ENCODE data around the gene EFCAB11.

The EFCAB11 gene

DNA sequence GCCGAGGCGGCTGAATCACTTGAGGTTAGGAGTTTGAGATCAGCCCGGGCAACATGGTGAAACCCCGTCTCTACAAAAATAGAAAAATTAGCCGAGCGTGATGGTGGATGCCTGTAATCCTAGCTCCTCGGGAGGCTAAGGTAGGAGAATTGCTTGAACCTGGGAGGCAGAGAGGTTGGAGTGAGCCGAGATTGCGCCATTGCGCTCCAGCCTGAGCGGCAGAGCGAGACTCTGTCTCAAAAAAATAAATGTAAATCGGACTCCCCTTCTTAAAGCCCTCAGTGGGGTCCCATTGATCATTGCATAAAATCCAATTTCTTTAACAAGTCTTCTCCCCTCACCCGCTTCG is 2.1 kb upstream of the EFCAB11 start:
- DNase-seq: no peak

- peak; percentile 97 for DNase-seq
Observed at GRCh38 chr14:89955745-89956660, 1.5 kb upstream of the EFCAB11 start, which contains the start of gene TDP1. TDP1 (plus strand) TSS chr14:89955927; CDS start chr14:89963115, 7,188 bp downstream.

GRCh38 chr14:89955022-89955744 is 653 bp upstream of the EFCAB11 start:
- no peak for DNase-seq

GRCh38 chr14:89953602-89954001 is 928 bp downstream of the EFCAB11 start:
- DNase-seq: no peak

- DNase-seq: no peak
Observed at GRCh38 chr14:89952576-89952975, 2.0 kb downstream of the EFCAB11 start.

DNA sequence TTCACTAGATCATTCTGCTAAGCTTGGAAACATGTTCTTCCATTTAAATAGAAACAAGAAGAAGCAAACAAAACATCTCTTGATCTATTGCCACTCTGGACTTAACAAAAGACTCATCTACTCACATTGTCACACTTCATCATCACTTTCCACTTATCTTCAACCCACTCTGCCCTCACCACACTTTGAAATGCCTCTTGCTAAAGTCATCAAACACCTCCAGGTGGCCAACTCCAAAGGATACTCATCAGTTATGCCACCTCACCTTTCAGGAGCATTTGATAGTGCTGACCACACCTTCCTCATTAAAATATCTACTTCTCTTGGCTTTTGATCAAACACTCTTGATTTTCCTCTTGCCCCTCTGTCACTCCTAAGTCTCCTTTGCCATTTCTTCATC is 7.2 kb downstream of the EFCAB11 start:
- DNase-seq: no peak

GRCh38 chr14:89941830-89942377 is 12.6 kb downstream of the EFCAB11 start:
- DNase-seq: no peak

GRCh38 chr14:89936654-89937185 is 17.8 kb downstream of the EFCAB11 start:
- DNase-seq: no peak

DNA sequence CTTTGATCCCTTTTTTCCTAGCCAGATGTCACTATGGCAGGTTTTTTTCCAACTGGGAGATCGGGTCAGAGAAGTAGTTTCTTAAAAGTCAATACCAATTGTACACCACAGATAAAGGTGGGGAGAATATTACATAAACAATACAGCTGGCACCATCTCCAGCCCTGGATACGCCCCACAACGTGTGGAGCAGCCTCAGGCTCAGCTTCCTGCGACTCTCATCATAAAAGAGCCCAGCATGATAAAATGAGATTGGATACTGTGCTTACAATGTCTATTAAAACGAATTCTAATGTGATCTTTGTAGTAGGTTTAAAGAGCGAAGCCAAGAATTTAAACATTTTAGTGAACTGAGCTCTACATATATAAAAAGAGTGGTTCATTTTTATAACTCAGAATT is 21.5 kb downstream of the EFCAB11 start:
- no peak for DNase-seq

DNA sequence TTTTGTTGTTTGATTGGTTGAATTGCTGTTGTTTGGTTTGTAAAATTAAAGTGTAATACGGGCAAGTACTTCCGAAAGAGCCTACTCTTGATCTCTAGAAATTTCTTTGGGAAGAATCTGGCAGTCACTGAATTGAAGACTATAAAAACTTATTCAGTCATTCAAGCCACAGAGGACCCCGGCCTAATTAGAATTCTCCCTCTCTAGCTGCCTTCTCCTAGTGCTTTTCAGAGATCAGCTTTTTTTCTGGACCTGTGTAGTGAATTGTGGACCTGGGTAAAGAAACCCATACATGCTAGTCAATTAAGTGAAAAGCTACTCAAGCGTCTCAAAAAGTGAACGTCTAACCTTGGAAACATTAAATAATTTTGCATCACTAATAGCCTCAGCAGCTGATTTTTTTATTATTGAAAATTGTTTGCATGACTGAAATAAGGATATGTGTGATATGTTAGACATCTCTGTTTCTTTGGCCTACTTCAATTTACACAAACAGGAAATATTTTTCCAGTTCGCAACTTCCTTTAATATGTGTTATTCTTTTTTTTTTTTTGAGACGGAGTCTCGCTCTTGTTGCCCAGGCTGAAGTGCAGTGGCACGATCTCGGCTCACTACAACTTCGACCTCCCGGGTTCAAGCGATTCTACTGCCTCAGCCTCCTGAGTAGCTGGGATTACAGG is 27.2 kb downstream of the EFCAB11 start:
- no peak for DNase-seq

DNA sequence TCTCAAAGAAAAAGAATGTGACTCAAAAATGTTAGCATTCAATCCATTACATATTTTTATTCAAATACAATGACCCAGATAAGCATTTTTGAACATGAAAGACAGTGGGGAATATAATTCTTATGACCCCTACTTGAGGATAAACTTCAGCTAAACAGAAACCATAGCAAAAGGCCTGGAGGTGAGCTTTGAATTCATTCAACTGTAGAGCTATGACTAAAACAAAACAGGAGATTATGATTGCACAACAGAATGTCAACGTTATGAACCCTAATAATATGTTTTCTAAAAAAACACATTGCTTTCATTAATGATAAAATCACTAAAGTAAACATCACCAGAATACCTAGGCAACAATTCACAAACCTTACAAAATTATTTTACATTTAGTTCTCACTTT is 27.8 kb downstream of the EFCAB11 start:
- DNase-seq: no peak

DNA sequence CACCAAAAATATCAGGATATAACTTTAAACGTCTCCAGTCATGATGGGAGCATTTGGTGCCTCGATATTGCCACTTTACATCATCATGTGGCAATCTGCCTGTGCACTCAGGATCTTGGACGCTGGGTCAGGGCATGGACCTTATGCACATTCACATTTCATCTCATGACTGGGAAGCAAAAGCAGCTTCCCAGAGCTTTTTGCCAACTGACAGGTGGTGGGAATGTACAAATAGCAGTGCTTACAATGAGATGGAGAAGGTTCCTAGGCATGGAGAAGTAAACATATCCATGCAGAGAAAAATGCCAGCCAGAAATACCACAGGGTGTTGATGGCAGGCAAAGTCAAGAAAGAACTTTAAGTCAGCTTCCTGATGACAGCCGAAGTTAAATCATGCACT is 30.3 kb downstream of the EFCAB11 start:
- no peak for DNase-seq

DNA sequence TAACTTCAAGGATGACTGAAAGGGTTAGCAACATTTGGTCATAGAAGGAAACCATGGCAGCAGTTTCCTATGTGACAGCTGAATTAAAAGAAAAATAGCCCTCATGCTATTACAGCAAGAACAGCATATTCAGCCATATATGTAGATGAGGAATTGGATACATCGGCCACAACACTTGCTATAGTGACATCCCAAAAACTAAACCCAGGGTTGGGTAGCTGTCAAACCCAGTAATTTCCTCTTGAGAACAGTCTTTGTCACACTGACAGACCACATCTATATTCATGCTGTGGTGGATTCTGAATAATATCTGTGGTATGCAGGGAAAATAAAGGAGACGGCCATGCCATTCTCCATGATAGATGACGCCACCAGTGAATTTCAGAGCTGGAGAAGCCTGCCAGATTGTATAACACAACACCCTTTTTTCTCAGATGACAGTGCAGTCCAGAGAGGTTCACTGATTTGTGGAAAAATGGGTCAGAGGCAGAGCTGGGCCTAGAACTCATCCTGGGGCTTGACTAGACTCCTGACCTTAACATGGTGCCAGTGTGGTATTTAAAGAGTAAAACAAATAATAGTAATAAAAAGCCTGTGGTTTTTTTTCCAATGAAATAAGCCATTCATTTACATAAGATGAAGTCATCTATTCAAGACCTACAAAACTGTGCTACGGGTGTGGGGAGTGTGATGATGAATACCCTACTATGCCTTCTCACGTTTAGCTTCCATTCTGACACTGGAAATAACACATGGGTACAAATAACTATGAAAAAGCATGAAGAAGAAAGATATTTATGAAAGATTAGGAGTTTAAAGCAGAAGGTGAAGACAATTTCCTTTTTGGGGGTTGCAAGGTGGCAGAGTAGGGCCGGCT is 32.3 kb downstream of the EFCAB11 start:
- DNase-seq: no peak

DNA sequence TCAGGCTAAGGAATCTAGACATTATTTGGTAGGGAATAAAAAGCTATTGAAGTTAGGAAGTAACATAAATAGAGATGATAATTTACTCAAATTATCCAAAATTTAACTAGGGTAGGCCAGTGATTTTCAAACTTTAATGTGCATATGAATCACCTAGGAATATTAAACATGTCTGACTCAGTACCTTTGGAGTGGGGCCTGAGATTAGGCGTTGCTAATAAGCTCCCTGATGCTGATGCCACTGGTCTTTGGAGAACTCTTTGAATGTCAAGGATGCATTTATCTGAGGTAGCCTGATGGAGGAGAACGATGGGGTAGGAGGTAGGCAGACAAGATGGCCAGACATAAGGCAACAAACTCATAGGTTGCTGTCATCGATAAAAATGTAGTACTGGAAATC is 33.2 kb downstream of the EFCAB11 start:
- DNase-seq: no peak

- no peak for DNase-seq
Observed at GRCh38 chr14:89920056-89920455, 34.5 kb downstream of the EFCAB11 start.

DNA sequence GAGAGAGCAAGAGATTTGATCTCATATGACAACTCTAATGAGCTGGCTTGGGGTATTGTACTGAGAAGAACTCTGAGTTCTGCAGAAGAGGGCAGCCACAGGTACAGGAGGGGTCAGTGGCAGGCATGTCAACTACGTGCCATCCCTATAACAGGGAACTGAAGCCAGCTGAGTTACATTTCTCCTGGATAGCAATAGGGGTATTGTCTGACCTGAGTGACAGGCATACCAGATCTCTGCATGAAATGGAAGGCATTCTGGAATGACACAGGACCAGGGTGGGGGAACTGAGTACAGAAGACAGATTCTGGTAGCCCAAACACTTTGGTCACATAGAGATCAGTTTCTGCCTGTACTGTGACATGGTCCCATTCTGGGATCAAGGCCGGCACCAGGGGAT is 35.8 kb downstream of the EFCAB11 start:
- DNase-seq: no peak

GRCh38 chr14:89915114-89915878 is 39.2 kb downstream of the EFCAB11 start:
- DNase-seq: peak; percentile 63 to 70

- DNase-seq: peak; percentile 11 to 55
Observed at GRCh38 chr14:89912667-89913211, 41.8 kb downstream of the EFCAB11 start.

GRCh38 chr14:89912221-89912620 is 42.3 kb downstream of the EFCAB11 start:
- no peak for DNase-seq

GRCh38 chr14:89911010-89911919 is 43.3 kb downstream of the EFCAB11 start:
- peak in 1 of 2 donors; percentile 35 for DNase-seq
